Thyroid gland (tissue), 4 donors: ENCODE data around the gene PHACTR4.
"Not testable (repeated sequence)": the region's sequence is repeated elsewhere in the genome, so short reads cannot be mapped to it uniquely, and the experiment has no call there.

Experiments used
- POLR2A ChIP-seq, 2 donors: fragments of 450-650 bp; IDR thresholded peaks; one replicate each; pipeline ENCODE4 v1.6.1; 2017; ENCODE audit warnings: antibody characterized with exemption in 2 of 2, mild to moderate bottlenecking in 2 of 2, moderate library complexity in 1 of 2
- TF ChIP-seq, protein P1 (sequence below), 6 experiments: fragments of 200-600 bp in 3 of 6; fragments of 450-650 bp in 3 of 6; sonication (generic) in 3 of 6; IDR thresholded peaks; one replicate each; pipeline ENCODE4 v1.5.1; 2016 to 2019; ENCODE audit warnings: antibody characterized with exemption in 6 of 6, mild to moderate bottlenecking in 2 of 6, inconsistent platforms in 1 of 6, moderate library complexity in 1 of 6

DNA sequence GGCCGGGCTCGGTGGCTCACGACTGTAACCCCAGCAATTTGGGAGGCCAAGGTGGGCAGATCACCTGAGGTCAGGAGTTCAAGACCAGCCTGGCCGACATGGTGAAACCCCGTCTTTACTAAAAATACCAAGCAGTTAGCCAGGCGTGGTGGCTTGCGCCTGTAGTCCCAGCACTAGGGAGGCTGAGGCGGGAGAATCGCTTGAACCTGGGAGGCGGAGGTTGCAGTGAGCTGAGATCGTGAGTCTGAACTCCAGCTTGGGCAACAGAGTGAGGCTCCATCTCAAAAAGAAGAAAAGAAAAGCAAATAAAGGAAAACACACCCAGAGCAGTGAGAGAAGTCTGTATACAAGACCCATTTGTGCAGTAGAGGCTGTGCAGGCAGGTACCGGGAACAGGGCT lies 151.3 kb downstream of the PHACTR4 start:
- TF ChIP-seq POLR2A (IDR thresholded peaks at IDR 0.05) = not testable (repeated sequence)
- TF ChIP-seq, protein P1, sequence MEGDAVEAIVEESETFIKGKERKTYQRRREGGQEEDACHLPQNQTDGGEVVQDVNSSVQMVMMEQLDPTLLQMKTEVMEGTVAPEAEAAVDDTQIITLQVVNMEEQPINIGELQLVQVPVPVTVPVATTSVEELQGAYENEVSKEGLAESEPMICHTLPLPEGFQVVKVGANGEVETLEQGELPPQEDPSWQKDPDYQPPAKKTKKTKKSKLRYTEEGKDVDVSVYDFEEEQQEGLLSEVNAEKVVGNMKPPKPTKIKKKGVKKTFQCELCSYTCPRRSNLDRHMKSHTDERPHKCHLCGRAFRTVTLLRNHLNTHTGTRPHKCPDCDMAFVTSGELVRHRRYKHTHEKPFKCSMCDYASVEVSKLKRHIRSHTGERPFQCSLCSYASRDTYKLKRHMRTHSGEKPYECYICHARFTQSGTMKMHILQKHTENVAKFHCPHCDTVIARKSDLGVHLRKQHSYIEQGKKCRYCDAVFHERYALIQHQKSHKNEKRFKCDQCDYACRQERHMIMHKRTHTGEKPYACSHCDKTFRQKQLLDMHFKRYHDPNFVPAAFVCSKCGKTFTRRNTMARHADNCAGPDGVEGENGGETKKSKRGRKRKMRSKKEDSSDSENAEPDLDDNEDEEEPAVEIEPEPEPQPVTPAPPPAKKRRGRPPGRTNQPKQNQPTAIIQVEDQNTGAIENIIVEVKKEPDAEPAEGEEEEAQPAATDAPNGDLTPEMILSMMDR (IDR thresholded peaks at IDR 0.05) = not testable (repeated sequence)
